HCT116 (cell line): Measurements from ENCODE around the gene WNK2. TPM values are rescaled to one million over a fixed set of nuclear protein-coding genes. Genes with fewer than 3 reads are reported as not detected.

Experiments used
- ATAC-seq: fragments of 200-7000 bp; cut with Tn5 transposase; 2 replicates; pipeline ENCODE4 v1.9.1; 2020; ENCODE audit warnings: mild to moderate bottlenecking, moderate library complexity
- BruUV-seq: library from RNA; stranded (reverse); fragments of 400-500 nt; replicated peaks from 2 replicates; lab custom pipeline; 2021; lab: Mats Ljungman, UMichigan
- CTCF ChIA-PET: fragments of 300-600 bp; sonication (Branson Sonifier 250); formaldehyde crosslinking; loops from one replicate; lab custom pipeline; 2021; ENCODE audit warnings: antibody characterized with exemption; lab: Charles Lee
- POLR2A ChIA-PET: fragments of 300-600, 350-600 bp; sonication (Branson Sonifier 250); formaldehyde crosslinking; loops from one replicate; lab custom pipeline; 2021; ENCODE audit warnings: antibody characterized with exemption; lab: Charles Lee
- RAD21 ChIA-PET, 2 experiments: fragments of 300-600 bp; sonication (Branson Sonifier 250); formaldehyde crosslinking; loops; one replicate each; lab custom pipeline; 2023; ENCODE audit warnings: low total read pairs in 2 of 2; ENCODE audit not compliant: uncharacterized antibody in 2 of 2, unreplicated experiment in 2 of 2, low non-redundant PET in 1 of 2; lab: Charles Lee
- DNase-seq: peaks from one replicate; pipeline ENCODE4 v3.0.0-alpha.2; 2010; ENCODE audit warnings: low read depth, low spot score
- H2AFZ ChIP-seq: fragments of 200-600 bp; shearing (Covaris generic), sonication (generic); 2 replicates; pipeline ENCODE4 v1.6.1; 2017; ENCODE audit warnings: low read depth, mixed run types, mixed read lengths, antibody characterized with exemption, low read length; ENCODE audit not compliant: poor library complexity, severe bottlenecking
- H3K27ac ChIP-seq: 2 replicates; pipeline ENCODE4 v1.5.1; 2012; ENCODE audit warnings: low read depth, low read length
- H3K27me3 ChIP-seq: fragments of 200-600 bp; sonication (generic); 2 replicates; pipeline ENCODE4 v1.6.1; 2016; ENCODE audit warnings: mixed run types, low read length, mixed read lengths; ENCODE audit not compliant: insufficient read depth
- H3K36me3 ChIP-seq, 2 experiments: fragments of 200-500 bp in 1 of 2; fragments of 200-600 bp in 1 of 2; sonication (Bioruptor generic) in 1 of 2; sonication (generic) in 1 of 2; 2 replicates each; pipeline versions ENCODE4 v1.5.1 to v1.6.1; 2014 to 2016; ENCODE audit warnings: low read length in 2 of 2, inconsistent platforms in 1 of 2, mixed read lengths in 1 of 2, mixed run types in 1 of 2; ENCODE audit not compliant: insufficient read depth in 2 of 2, control insufficient read depth in 1 of 2
- H3K4me1 ChIP-seq, 2 experiments: fragments of 200-600 bp in 1 of 2; sonication (generic) in 1 of 2; 2 replicates each; pipeline versions ENCODE4 v1.5.1 to v1.6.1; 2012 to 2017; ENCODE audit warnings: low read length in 2 of 2, inconsistent platforms in 1 of 2, mild to moderate bottlenecking in 1 of 2, mixed read lengths in 1 of 2, mixed run types in 1 of 2, moderate library complexity in 1 of 2; ENCODE audit not compliant: insufficient read depth in 2 of 2, control insufficient read depth in 1 of 2
- H3K4me2 ChIP-seq: fragments of 200-600 bp; sonication (generic); 2 replicates; pipeline ENCODE4 v1.6.1; 2017; ENCODE audit warnings: mixed run types, low read length, mixed read lengths
- H3K4me3 ChIP-seq, 2 experiments: fragments of 200-600 bp in 1 of 2; sonication (generic) in 1 of 2; replicated peaks in 1 of 2; 2 replicates each; pipeline ENCODE4 v1.5.1; 2011 to 2016; ENCODE audit warnings: low read length in 2 of 2, control low read depth in 1 of 2, low read depth in 1 of 2, mild to moderate bottlenecking in 1 of 2, mixed read lengths in 1 of 2, mixed run types in 1 of 2
- H3K79me2 ChIP-seq: fragments of 200-600 bp; sonication (generic); 2 replicates; pipeline ENCODE4 v1.6.1; 2017; ENCODE audit warnings: mild to moderate bottlenecking, mixed run types, low read length, moderate library complexity, mixed read lengths; ENCODE audit not compliant: insufficient read depth
- H3K9ac ChIP-seq: fragments of 200-600 bp; sonication (generic); 2 replicates; pipeline ENCODE4 v1.6.1; 2016; ENCODE audit warnings: low read length, mixed read lengths
- H3K9me2 ChIP-seq: fragments of 200-600 bp; sonication (generic), shearing (Covaris generic); 2 replicates; pipeline ENCODE4 v1.6.1; 2017; ENCODE audit warnings: mixed run types, mild to moderate bottlenecking, moderate library complexity; ENCODE audit not compliant: insufficient read depth
- H3K9me3 ChIP-seq, 2 experiments: fragments of 200-500 bp in 1 of 2; fragments of 200-600 bp in 1 of 2; sonication (Bioruptor generic) in 1 of 2; sonication (generic) in 1 of 2; 2 replicates each; pipeline ENCODE4 v1.6.1; 2014 to 2017; ENCODE audit warnings: low read length in 2 of 2, mixed read lengths in 2 of 2, inconsistent platforms in 1 of 2, low read depth in 1 of 2, mild to moderate bottlenecking in 1 of 2, mixed run types in 1 of 2, moderate library complexity in 1 of 2; ENCODE audit not compliant: control insufficient read depth in 1 of 2, insufficient read depth in 1 of 2
- H4K20me1 ChIP-seq: fragments of 200-600 bp; sonication (generic), shearing (Covaris generic); 2 replicates; pipeline ENCODE4 v1.6.1; 2017; ENCODE audit warnings: mixed run types, mild to moderate bottlenecking, moderate library complexity; ENCODE audit not compliant: insufficient read depth
- ATF3 ChIP-seq: IDR thresholded peaks from 2 replicates; pipeline ENCODE4 v1.6.1; 2012
- CBX3 ChIP-seq: IDR thresholded peaks from 2 replicates; pipeline ENCODE4 v1.6.1; 2012; ENCODE audit warnings: low read depth
- CEBPB ChIP-seq: IDR thresholded peaks from 2 replicates; pipeline ENCODE4 v1.6.1; 2012; ENCODE audit warnings: low read depth
- CTCF ChIP-seq, 3 experiments: fragments of 200-600 bp in 1 of 3; sonication (generic) in 1 of 3; IDR thresholded peaks in 2 of 3; conservative IDR thresholded peaks in 1 of 3; 2 replicates each; pipeline ENCODE4 v1.5.1; 2012 to 2017; ENCODE audit warnings: low read depth in 2 of 3, low read length in 2 of 3, antibody characterized with exemption in 1 of 3, borderline replicate concordance in 1 of 3, control low read depth in 1 of 3, mild to moderate bottlenecking in 1 of 3, mixed read lengths in 1 of 3, mixed run types in 1 of 3, moderate library complexity in 1 of 3; ENCODE audit not compliant: insufficient read depth in 1 of 3
- EGR1 ChIP-seq: IDR thresholded peaks from 2 replicates; pipeline ENCODE4 v1.6.1; 2012; ENCODE audit warnings: low read depth
- EZH2 ChIP-seq: fragments of 200-600 bp; sonication (generic); IDR thresholded peaks from 2 replicates; pipeline ENCODE4 v1.6.1; 2017; ENCODE audit warnings: antibody characterized with exemption, mixed run types
- EZH2phosphoT487 ChIP-seq: fragments of 200-600 bp; IDR thresholded peaks from 2 replicates; pipeline ENCODE4 v1.6.1; 2018; ENCODE audit warnings: antibody characterized with exemption, borderline replicate concordance
- JUND ChIP-seq: IDR thresholded peaks from 2 replicates; pipeline ENCODE4 v1.6.1; 2012
- SIN3A ChIP-seq: IDR thresholded peaks from 2 replicates; pipeline ENCODE4 v1.6.1; 2012; ENCODE audit warnings: low read depth
- TCF7L2 ChIP-seq: IDR thresholded peaks from 2 replicates; pipeline ENCODE4 v1.7.0; 2011; ENCODE audit warnings: borderline replicate concordance, inconsistent platforms; ENCODE audit not compliant: insufficient read depth, insufficient read length; ENCODE audit errors: extremely low read depth
- ZFX ChIP-seq: fragments of 450-650 bp; IDR thresholded peaks from 2 replicates; pipeline ENCODE4 v1.6.1; 2017
- intact Hi-C: fragments of 100-400 bp; cut with micrococcal nuclease; formaldehyde crosslinking; loops from 2 replicates; pipeline ENCODE4 v1.10.0; 2022
- total RNA-seq: library from RNA; stranded (reverse); gene quantifications from one replicate; pipeline ENCODE4 v1.2.1, GENCODE V29; 2021; ENCODE audit not compliant: unreplicated experiment

WNK2 gene
- total RNA-seq, 1 experiment from 2014 or later = 24.4 TPM

GRCh38 chr9:93267091-93267541, 83.2 kb downstream of the WNK2 start:
- no peak overlapping the region for H3K4me3 ChIP-seq
- CTCF ChIA-PET = no interaction called here

More at GRCh38 chr9:93267091-93267541, 83.2 kb downstream of the WNK2 start:
- no peaks in the 10 kb centered on the region for H3K79me2 ChIP-seq
- no peak for ATAC-seq
- H3K9ac ChIP-seq = no peak overlapping the region
- POLR2A ChIA-PET = no interaction called here
- H2AFZ ChIP-seq = no peak overlapping the region
- no peaks in the 10 kb centered on the region for H3K9me3 ChIP-seq
- TF ChIP-seq ATF3 (no peak), JUND (no peak), CTCF (IDR thresholded peaks at IDR 0.05 in 2 of 3, conservative IDR thresholded peaks at IDR 0.05 in 1 of 3; ENCODE audit: borderline replicate concordance in 1 of 3, insufficient read depth in 1 of 3, low read depth in 2 of 3, low read length in 2 of 3) (no peak), CEBPB (no peak), SIN3A (no peak), ZFX (no peak), EGR1 (no peak), EZH2phosphoT487 (no peak), EZH2 (no peak), TCF7L2 (no peak), CBX3 (no peak)
- TF ChIP-seq, all 23 proteins: peak for 0
- Histone ChIP-seq H3K9me2 (no peaks in the 10 kb centered on the region), H3K27me3 (no peaks in the 10 kb centered on the region), H4K20me1 (no peaks in the 10 kb centered on the region), H3K4me1 (no peaks in the 10 kb centered on the region), H3K36me3 (peaks cover 6 to 13% of the 10 kb centered on the region in 2 experiments), H3K27ac (no peak overlapping the region), H3K4me2 (no peak overlapping the region)
- BruUV-seq = no TSS peak
- RAD21 ChIA-PET = no interaction called here
- intact Hi-C loops = no loop called here
- DNase-seq = no peak
